Lung (tissue), 12 donors: ENCODE results near the gene ACBD7. TPM values are rescaled to one million over a fixed set of nuclear protein-coding genes. Genes with fewer than 3 reads are reported as not detected.

Source experiments
- ATAC-seq: fragments of 200-7000 bp; cut with Tn5 transposase; one replicate; pipeline ENCODE4 v1.9.1; 2020; ENCODE audit warnings: moderate number of reproducible peaks; ENCODE audit not compliant: insufficient read depth, low FRiP score
- DNase-seq, 3 donors: peaks; one replicate each; pipeline ENCODE4 v3.0.0-alpha.2; 2013 to 2017
- H3K27ac ChIP-seq, 2 donors: one replicate each; pipeline ENCODE4 v1.5.1; 2013; ENCODE audit warnings: mild to moderate bottlenecking in 2 of 2, moderate library complexity in 2 of 2, control low read depth in 1 of 2, inconsistent platforms in 1 of 2, low read depth in 1 of 2, low read length in 1 of 2
- H3K27me3 ChIP-seq, 3 donors: one replicate each; pipeline ENCODE4 v1.5.1; 2013; ENCODE audit warnings: low read length in 2 of 3; ENCODE audit not compliant: control insufficient read depth in 3 of 3, insufficient read depth in 3 of 3
- H3K36me3 ChIP-seq, 4 donors: one replicate each; pipeline ENCODE4 v1.5.1; 2013; ENCODE audit warnings: low read length in 4 of 4, mild to moderate bottlenecking in 1 of 4, moderate library complexity in 1 of 4; ENCODE audit not compliant: control insufficient read depth in 4 of 4, insufficient read depth in 4 of 4
- H3K4me1 ChIP-seq, 5 donors: one replicate each; pipeline ENCODE4 v1.5.1; 2013; ENCODE audit warnings: low read length in 5 of 5, mild to moderate bottlenecking in 2 of 5, moderate library complexity in 1 of 5; ENCODE audit not compliant: control insufficient read depth in 5 of 5, insufficient read depth in 5 of 5
- H3K4me3 ChIP-seq: one replicate; pipeline ENCODE4 v1.5.1; 2013; ENCODE audit warnings: mild to moderate bottlenecking, control low read depth, moderate library complexity
- H3K9ac ChIP-seq, 2 donors: one replicate each; pipeline ENCODE4 v1.5.1; 2013; ENCODE audit warnings: low read length in 2 of 2, control low read depth in 1 of 2; ENCODE audit not compliant: insufficient read depth in 1 of 2
- H3K9me3 ChIP-seq, 4 donors: one replicate each; pipeline ENCODE4 v1.5.1; 2013; ENCODE audit warnings: low read length in 3 of 4, mild to moderate bottlenecking in 1 of 4, moderate library complexity in 1 of 4; ENCODE audit not compliant: control insufficient read depth in 4 of 4, insufficient read depth in 3 of 4
- whole genome bisulfite sequencing, 2 donors: extraction: QIAGEN DNeasy Blood & Tissue Kit; methylation state at CpG; one replicate each; pipeline ENCODE4 v1.1.7; 2013; 5-methylcytosine and 5-hydroxymethylcytosine counted together
- polyA plus RNA-seq, 2 donors: library from polyadenylated mRNA; stranded (reverse); fragments of 200-250 nt; gene quantifications; one replicate each; pipeline ENCODE4 v1.2.1, GENCODE V29; 2013
- total RNA-seq, 2 donors: library from RNA; depleted of rRNA in 1 of 2; stranded (reverse); fragments of >200 nt in 1 of 2; gene quantifications; one replicate each; pipeline ENCODE4 v1.2.1, GENCODE V29; 2014 to 2021
- TF ChIP-seq, protein P1 (sequence below): IDR thresholded peaks from 2 replicates; pipeline ENCODE4 v1.5.1; 2012; ENCODE audit warnings: mild to moderate bottlenecking; ENCODE audit errors: control extremely low read depth, extremely low read depth
- donor health status: control.
- donor health status: control.
- donor health status: Bipolar disorder and iron deficiency.
- donor health status: healthy.
- donor health status: DM: yes; HTN: yes; CAD: no.

The ACBD7 gene
- total and polyA plus RNA-seq, 4 donors: 0.19 to 4.0 (median 1.1) TPM

DNA sequence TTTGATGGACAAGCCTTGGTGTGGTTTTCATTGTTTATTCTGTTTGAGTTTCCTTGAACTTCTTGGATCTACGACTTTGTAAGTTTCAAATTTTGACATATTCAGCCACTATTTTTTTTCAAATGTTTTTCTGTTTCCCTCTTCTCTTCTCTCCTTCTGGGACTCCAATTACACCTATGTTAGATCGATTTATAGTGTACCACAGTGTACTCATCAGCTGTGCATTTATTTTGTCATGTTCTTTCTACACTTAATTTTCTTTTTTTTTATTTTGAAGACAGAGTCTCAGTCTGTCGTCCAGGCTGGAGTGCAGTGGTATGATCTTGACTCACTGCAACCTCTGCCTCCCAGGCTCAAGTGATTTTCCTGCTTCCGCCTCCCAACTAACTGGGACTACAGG lies 28.7 kb downstream of the ACBD7 start:
- TF ChIP-seq, protein P1, sequence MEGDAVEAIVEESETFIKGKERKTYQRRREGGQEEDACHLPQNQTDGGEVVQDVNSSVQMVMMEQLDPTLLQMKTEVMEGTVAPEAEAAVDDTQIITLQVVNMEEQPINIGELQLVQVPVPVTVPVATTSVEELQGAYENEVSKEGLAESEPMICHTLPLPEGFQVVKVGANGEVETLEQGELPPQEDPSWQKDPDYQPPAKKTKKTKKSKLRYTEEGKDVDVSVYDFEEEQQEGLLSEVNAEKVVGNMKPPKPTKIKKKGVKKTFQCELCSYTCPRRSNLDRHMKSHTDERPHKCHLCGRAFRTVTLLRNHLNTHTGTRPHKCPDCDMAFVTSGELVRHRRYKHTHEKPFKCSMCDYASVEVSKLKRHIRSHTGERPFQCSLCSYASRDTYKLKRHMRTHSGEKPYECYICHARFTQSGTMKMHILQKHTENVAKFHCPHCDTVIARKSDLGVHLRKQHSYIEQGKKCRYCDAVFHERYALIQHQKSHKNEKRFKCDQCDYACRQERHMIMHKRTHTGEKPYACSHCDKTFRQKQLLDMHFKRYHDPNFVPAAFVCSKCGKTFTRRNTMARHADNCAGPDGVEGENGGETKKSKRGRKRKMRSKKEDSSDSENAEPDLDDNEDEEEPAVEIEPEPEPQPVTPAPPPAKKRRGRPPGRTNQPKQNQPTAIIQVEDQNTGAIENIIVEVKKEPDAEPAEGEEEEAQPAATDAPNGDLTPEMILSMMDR: no peak
- Histone ChIP-seq H3K36me3 (no peaks in the 10 kb centered on the region), H3K9me3 (peaks cover 0 to 1% (median 0%) of the 10 kb centered on the region in 4 donors), H3K4me3 (no peak overlapping the region), H3K27me3 (no peaks in the 10 kb centered on the region), H3K4me1 (no peaks in the 10 kb centered on the region), H3K27ac (no peak overlapping the region), H3K9ac (no peak overlapping the region)
- DNase-seq (no peak), ATAC-seq (no peak)
- WGBS, 2 donors: 81 to 82% methylated on average over 4 of the region's 4 CpGs

DNA sequence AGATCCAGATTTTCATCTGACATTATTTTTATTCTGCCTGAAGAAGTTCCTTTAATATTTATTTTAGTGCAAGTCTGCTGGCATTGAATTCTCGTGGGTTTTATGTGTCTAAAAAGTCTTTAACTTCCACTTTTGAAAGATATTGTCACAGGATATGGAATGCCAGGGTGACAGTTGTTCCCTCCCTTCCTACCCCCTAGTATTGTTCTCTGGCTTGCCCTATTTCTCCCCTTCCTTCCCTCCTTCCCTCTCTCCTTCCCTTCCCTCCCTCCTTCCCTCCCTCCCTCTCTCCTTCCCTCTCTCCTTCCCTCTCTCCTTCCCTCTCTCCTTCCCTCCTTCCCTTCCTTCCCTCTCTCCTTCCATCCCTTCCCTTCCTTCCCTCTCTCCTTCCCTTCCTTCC lies 29.9 kb downstream of the ACBD7 start:
- DNase-seq (no peak), ATAC-seq (no peak)
- 48 to 52% methylated on average over 1 of the region's 1 CpG for WGBS, 2 donors
- Histone ChIP-seq H3K27ac (no peak overlapping the region), H3K4me1 (no peaks in the 10 kb centered on the region), H3K9ac (no peak overlapping the region), H3K27me3 (no peaks in the 10 kb centered on the region), H3K9me3 (no peaks in the 10 kb centered on the region), H3K36me3 (no peaks in the 10 kb centered on the region), H3K4me3 (no peak overlapping the region)
- TF ChIP-seq, protein P1: no peak

DNA sequence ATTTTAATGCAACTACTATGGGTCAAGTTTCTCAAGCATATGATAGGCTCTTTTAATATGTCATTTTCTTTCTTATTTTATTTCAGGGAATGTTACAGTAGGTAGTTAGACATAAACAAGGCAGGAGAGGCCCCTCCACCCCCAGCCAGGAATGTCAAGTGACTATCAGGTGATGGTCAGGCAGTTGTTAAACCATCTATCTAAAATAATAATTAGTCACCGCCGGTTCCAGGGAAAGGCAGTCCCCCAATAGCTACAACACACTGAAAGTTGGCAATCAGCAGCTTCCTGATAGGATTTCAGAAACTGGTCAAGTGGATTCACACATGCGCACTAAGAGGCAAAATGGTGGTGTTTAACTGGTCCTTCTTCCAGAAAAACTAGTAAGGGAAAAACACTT lies 35.5 kb downstream of the ACBD7 start:
- TF ChIP-seq, protein P1: no peak
- Histone ChIP-seq H3K9ac (no peak overlapping the region), H3K4me1 (no peaks in the 10 kb centered on the region), H3K4me3 (no peak overlapping the region), H3K27ac (no peak overlapping the region), H3K9me3 (no peaks in the 10 kb centered on the region), H3K27me3 (peaks cover 0 to 3% (median 0%) of the 10 kb centered on the region in 3 donors), H3K36me3 (no peaks in the 10 kb centered on the region)
- no peak for DNase-seq
- WGBS, 2 donors: 63 to 86% methylated on average over 3 of the region's 3 CpGs
- no peak for ATAC-seq

DNA sequence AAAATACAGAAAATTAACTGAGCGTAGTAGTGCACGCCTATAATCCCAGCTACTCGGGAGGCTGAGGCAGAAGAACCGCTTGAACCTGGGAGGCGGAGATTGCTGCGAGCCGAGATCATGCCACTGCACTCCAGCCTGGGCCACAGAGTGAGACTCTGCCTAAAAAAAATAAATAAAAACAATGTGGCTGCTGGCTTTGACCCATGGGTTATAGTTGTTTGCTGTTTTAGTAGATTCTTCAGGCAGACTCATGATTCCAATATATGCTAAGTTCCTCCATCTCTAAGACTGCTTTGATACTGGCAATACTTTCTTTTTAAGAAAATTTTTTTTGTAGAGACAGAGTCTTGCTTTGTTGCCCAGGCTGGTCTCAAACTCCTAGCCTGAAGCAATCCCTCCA lies 36.5 kb downstream of the ACBD7 start:
- no peak for ATAC-seq
- Histone ChIP-seq H3K27ac (no peak overlapping the region), H3K4me3 (no peak overlapping the region), H3K27me3 (peaks cover 0 to 3% (median 0%) of the 10 kb centered on the region in 3 donors), H3K36me3 (no peaks in the 10 kb centered on the region), H3K9ac (no peak overlapping the region), H3K9me3 (no peaks in the 10 kb centered on the region), H3K4me1 (peaks cover 0 to 2% (median 0%) of the 10 kb centered on the region in 5 donors)
- TF ChIP-seq, protein P1: no peak
- 88% methylated on average over 7 of the region's 7 CpGs for WGBS, 2 donors
- DNase-seq: no peak
